ENCODE measurements around the gene TOMM40L. TPM values are rescaled to one million over a fixed set of nuclear protein-coding genes. Genes with fewer than 3 reads are reported as not detected.
"Not testable (repeated sequence)": the region's sequence is repeated elsewhere in the genome, so short reads cannot be mapped to it uniquely, and the experiment has no call there.

The TOMM40L gene
- total RNA-seq, 1 donor = 13.4 TPM

DNA sequence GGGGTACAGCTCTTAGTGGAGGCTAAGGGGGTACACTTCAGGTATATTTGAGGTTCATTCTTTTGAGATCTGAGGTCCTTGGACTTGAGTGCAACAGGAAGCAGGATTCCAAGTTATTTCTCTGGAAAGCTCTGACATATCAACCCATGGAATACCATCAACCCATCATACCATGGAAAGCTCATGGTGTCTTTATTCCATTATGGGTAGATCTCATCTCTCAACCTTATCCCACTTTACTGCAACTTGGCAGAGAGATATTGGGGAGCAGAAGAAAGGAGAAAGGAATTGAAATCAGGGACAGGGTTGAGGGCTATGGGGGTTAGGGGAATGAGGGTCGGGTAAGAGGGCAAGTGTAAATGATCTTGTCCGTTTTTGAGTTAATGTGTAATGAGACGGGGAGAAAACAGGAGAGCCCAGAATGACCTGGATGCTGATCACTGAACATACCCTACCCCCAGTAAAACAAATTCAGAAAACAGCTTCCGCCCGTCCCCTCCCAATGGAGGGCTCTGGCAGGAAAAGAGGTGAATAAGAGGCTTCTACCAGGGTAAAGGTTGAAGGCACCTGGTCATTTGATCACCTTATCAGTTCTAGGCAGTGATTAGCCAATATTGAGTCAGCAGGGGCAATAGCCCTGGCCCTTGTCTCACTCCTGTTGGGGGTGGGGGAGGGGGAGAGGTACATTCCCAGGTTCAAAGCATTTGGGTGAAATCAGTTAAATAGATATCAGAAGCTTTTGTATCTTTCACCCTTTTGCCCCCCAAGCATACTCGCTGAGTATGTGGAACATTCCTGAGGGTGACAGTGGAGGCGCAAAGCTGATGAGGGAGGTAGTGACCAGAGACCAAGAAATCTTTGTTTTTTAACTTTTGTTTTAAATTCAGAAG is 1.8 kb upstream of the TOMM40L start:
- TF ChIP-seq, protein P1, sequence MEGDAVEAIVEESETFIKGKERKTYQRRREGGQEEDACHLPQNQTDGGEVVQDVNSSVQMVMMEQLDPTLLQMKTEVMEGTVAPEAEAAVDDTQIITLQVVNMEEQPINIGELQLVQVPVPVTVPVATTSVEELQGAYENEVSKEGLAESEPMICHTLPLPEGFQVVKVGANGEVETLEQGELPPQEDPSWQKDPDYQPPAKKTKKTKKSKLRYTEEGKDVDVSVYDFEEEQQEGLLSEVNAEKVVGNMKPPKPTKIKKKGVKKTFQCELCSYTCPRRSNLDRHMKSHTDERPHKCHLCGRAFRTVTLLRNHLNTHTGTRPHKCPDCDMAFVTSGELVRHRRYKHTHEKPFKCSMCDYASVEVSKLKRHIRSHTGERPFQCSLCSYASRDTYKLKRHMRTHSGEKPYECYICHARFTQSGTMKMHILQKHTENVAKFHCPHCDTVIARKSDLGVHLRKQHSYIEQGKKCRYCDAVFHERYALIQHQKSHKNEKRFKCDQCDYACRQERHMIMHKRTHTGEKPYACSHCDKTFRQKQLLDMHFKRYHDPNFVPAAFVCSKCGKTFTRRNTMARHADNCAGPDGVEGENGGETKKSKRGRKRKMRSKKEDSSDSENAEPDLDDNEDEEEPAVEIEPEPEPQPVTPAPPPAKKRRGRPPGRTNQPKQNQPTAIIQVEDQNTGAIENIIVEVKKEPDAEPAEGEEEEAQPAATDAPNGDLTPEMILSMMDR (IDR thresholded peaks at IDR 0.05; ENCODE audit: insufficient read depth, low read depth, low read length) = no peak
- DNase-seq (ENCODE audit: low read depth) = no peak
- H3K4me3 ChIP-seq (ENCODE audit: low read depth, low read length) = no peak overlapping the region

DNA sequence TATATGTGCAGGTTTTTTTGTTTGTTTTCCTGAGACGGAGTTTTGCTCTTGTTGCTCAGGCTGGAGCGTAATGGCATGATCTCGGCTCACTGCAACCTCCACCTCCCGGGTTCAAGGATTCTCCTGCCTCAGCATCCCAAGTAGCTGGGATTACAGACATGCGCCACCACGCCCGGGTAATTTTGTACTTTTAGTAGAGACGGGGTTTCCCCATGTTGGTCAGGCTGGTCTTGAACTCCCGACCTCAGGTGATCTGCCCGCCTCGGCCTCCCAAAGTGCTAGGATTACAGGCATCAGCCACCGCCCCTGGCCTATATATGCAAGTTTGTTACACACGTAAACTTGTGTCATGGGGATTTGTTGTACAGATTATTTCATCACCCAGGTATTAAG is 1.2 kb upstream of the TOMM40L start:
- H3K4me3 ChIP-seq (ENCODE audit: low read depth, low read length); DNase-seq (ENCODE audit: low read depth): not testable (repeated sequence)

DNA sequence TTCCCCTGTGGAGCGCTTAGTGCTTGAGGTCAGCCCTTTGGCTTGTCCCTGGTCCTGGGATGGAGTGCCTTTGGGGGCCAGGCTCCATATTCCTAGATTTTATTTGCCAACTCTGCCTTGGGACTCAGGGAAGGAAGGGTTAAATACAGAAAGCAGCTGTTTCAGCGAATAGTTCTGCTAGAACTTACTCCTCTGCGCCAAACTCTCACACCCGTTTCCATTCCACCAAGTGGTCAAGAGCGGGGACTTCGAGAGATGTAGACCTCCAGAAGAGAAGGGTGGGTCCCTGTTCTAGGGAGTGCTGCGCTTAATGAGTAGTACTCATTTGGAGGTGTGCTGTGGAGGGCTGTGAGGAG is 704 bp upstream of the TOMM40L start:
- DNase-seq (ENCODE audit: low read depth) = no peak
- peak overlapping the region; percentile 9 for H3K4me3 ChIP-seq (ENCODE audit: low read depth, low read length)
- TF ChIP-seq, protein P1 (IDR thresholded peaks at IDR 0.05; ENCODE audit: insufficient read depth, low read depth, low read length) = no peak

DNA sequence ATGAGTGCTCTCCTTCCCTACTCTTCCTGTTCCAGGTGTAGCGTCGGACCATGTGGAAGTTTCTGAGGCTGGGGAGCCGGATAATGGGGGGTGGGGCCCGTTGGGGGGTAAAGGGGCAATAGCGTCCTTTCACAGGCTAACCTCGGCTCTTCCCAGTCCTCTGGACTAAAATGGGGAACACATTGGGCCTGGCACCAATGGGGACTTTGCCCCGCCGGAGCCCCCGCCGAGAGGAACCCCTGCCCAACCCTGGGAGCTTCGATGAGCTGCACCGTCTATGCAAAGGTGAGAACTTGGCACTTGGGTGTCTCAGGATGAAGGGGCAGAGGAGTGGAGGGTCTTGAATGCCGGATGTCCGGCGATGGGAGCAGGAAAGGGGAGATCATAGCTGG is 456 bp downstream of the TOMM40L start:
- no peak for DNase-seq (ENCODE audit: low read depth)
- peak overlapping the region; percentile 73 for H3K4me3 ChIP-seq (ENCODE audit: low read depth, low read length)
- TF ChIP-seq, protein P1 (IDR thresholded peaks at IDR 0.05; ENCODE audit: insufficient read depth, low read depth, low read length) = no peak

DNA sequence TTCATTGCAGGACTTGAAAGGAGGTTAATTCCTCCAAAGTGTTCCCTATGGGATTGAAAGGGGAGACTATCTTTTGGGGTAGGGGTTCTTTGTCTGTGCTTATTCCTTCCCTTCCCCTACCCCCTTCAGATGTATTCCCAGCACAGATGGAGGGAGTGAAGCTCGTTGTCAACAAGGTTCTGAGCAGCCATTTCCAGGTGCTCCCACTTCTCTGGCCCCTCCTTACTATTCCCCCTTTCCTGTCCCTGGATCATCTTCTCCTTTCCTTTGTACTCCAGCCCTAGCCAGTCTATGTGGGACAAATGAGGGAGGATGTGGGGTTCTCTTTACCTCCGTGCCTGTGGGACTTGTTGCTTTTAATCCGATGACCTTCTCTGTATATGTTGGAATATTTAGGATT is 899 bp downstream of the TOMM40L start:
- DNase-seq (ENCODE audit: low read depth) = no peak
- peak overlapping the region; percentile 73 for H3K4me3 ChIP-seq (ENCODE audit: low read depth, low read length)
- TF ChIP-seq, protein P1 (IDR thresholded peaks at IDR 0.05; ENCODE audit: insufficient read depth, low read depth, low read length) = no peak

DNA sequence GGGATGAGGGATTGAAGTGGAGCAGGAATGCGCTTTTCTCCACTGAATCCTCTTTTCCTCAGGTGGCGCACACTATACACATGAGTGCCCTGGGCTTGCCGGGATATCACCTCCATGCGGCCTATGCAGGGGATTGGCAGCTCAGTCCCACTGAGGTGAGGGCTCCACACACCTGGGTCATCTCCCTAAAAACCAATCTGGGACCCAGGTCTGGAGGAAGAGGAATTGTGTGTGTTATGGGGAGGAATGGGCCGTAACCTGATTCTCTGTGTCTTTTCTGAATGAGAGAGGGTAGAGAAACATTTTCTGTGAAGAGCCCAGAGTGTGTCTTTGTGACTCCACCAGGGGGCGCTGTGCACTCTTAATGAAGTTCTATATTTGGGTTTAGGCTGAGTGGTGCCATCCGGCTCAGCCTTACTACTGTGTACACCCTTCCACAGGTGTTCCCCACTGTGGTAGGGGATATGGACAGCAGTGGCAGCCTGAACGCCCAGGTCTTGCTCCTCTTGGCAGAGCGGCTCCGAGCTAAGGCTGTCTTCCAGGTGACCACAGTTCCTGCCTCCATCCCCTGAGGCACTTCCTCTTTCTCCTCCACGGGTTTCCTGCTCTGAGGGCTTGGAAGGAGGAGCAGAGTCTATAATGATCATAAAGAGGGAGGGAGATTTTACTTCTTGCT is 1.5 kb downstream of the TOMM40L start:
- peak; percentile 77 for DNase-seq (ENCODE audit: low read depth)
- TF ChIP-seq, protein P1 (IDR thresholded peaks at IDR 0.05; ENCODE audit: insufficient read depth, low read depth, low read length) = peak; percentile 75
- no peak overlapping the region for H3K4me3 ChIP-seq (ENCODE audit: low read depth, low read length)

DNA sequence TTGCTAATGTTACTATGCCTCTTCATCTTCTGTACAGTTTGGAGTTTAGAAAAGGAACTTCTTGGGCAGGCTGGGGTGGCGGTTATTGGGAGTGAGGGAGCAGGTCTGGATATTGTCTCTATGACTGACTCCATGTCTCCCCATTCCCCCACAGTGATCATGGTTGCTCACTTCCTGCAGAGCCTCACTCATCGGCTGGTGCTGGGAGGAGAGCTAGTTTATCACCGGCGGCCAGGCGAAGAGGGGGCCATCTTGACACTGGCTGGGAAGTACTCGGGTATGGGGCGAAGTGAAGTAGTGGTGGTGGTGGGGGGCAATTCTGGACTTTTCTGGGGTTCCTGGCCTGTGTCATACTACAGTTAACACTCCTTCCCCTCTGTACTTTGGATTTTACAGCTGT is 2.2 kb downstream of the TOMM40L start:
- no peak overlapping the region for H3K4me3 ChIP-seq (ENCODE audit: low read depth, low read length)

More for the DNA sequence above, 2.2 kb downstream of the TOMM40L start:
- TF ChIP-seq, protein P1 (IDR thresholded peaks at IDR 0.05; ENCODE audit: insufficient read depth, low read depth, low read length) = no peak
- DNase-seq (ENCODE audit: low read depth) = no peak

Measured in fibroblast of villous mesenchyme (primary cell).